Lower leg skin (tissue), 3 donors: Measurements from ENCODE around the gene NAA20.

Experiments
- CTCF ChIP-seq, 3 donors: fragments of 450-650 bp; IDR thresholded peaks; one replicate each; pipeline ENCODE4 v1.5.1; 2016; ENCODE audit warnings: antibody characterized with exemption in 3 of 3, mild to moderate bottlenecking in 3 of 3, moderate library complexity in 2 of 3
- POLR2A ChIP-seq, 2 donors: fragments of 450-650 bp; IDR thresholded peaks; one replicate each; pipeline ENCODE4 v1.6.1; 2016 to 2017; ENCODE audit warnings: antibody characterized with exemption in 2 of 2, mild to moderate bottlenecking in 1 of 2, moderate library complexity in 1 of 2

GRCh38 chr20:20009784-20010253 lies 7.3 kb upstream of the NAA20 start:
- no peak for TF ChIP-seq POLR2A (IDR thresholded peaks at IDR 0.05)
- TF ChIP-seq CTCF (IDR thresholded peaks at IDR 0.05) = no peak
